Adrenal gland (tissue), 12 donors: ENCODE measurements around the gene NLRP9. TPM values are rescaled to one million over a fixed set of nuclear protein-coding genes. Genes with fewer than 3 reads are reported as not detected.

Experiments
- DNase-seq, 7 donors: peaks; one replicate each; pipeline ENCODE4 v3.0.0-alpha.2; 2019 to 2020
- H3K27ac ChIP-seq, 5 donors: fragments of 200-600 bp; sonication (generic) in 4 of 5; 1 replicate in 3 of 5; 2 replicates in 2 of 5; pipeline versions ENCODE4 v1.5.1 to v1.8.0; 2016 to 2020; ENCODE audit warnings: mild to moderate bottlenecking in 1 of 5
- H3K27me3 ChIP-seq: fragments of 200-600 bp; 2 replicates; pipeline ENCODE4 v1.8.0; 2021
- H3K36me3 ChIP-seq, 2 donors: fragments of 200-600 bp; replicated peaks in 1 of 2; 1 replicate in 1 of 2; 2 replicates in 1 of 2; pipeline versions ENCODE4 v1.5.1 to v1.8.0; 2018 to 2022
- H3K4me1 ChIP-seq, 2 donors: fragments of 200-600 bp; replicated peaks in 1 of 2; 1 replicate in 1 of 2; 2 replicates in 1 of 2; pipeline versions ENCODE4 v1.5.1 to v1.8.0; 2018 to 2021
- H3K4me3 ChIP-seq, 4 donors: fragments of 200-600 bp; sonication (generic) in 3 of 4; one replicate each; pipeline ENCODE4 v1.5.1; 2016 to 2018
- H3K9me3 ChIP-seq, 3 donors: fragments of 200-600 bp; sonication (generic) in 1 of 3; replicated peaks in 1 of 3; 1 replicate in 2 of 3; 2 replicates in 1 of 3; pipeline versions ENCODE4 v1.5.1 to v1.8.0; 2016 to 2021
- POLR2A ChIP-seq, 2 donors: fragments of 450-650 bp; IDR thresholded peaks; one replicate each; pipeline ENCODE4 v1.6.1; 2017; ENCODE audit warnings: antibody characterized with exemption in 2 of 2, mild to moderate bottlenecking in 2 of 2, moderate library complexity in 1 of 2
- WGBS, 4 donors: extraction: QIAGEN DNeasy Blood & Tissue Kit in 2 of 4; methylation state at CpG; one replicate each; pipeline versions ENCODE4 v1.1.5 to v1.1.7; 2013 to 2017; 5-methylcytosine and 5-hydroxymethylcytosine counted together
- intact Hi-C, 2 donors: fragments of 100-400 bp; cut with DNase I; formaldehyde crosslinking; loops; one replicate each; pipeline versions ENCODE4 v1.14.1 to v1.15.0; 2022 to 2023
- polyA plus RNA-seq, 3 donors: library from polyadenylated mRNA; stranded (reverse); fragments of 200-250 nt in 2 of 3; fragments of 350-450 nt in 1 of 3; fragmentation: Illumina TruSeq in 1 of 3; extraction: RNeasy Lipid Tissue Mini Kit (QIAGEN cat#74804) in 1 of 3; gene quantifications; one replicate each; pipeline ENCODE4 v1.2.3, GENCODE V29; 2013 to 2014
- total RNA-seq, 9 donors: library from RNA; depleted of rRNA in 4 of 9; stranded (reverse); fragments of >200 nt in 4 of 9; fragments of 120-200 nt in 1 of 9; fragmentation: NEBNext Ultra II Directional in 1 of 9; extraction: Animal tissue kit (Norgen Biotek cat#: 25700) in 1 of 9; gene quantifications; one replicate each; pipeline versions ENCODE4 v1.1.0 to v1.2.4, GENCODE V29; 2013 to 2023
- TF ChIP-seq, protein P1 (sequence below), 6 experiments: fragments of 450-650 bp in 4 of 6; fragments of 200-600 bp in 2 of 6; sonication (generic) in 1 of 6; IDR thresholded peaks; 1 replicate in 5 of 6; 2 replicates in 1 of 6; pipeline versions ENCODE4 v1.5.1 to v1.8.0; 2016 to 2021; ENCODE audit warnings: antibody characterized with exemption in 6 of 6, mild to moderate bottlenecking in 2 of 6, moderate library complexity in 1 of 6
- donor health status: healthy with polysubstance abuse.
- donor health status: Bipolar disorder and iron deficiency.
- donor health status: DM: yes; HTN: yes; CAD: no.
- donor health status: DM: no; HTN: no; CAD: no.
- donor health status: DM: no; HTN: no; CAD: no.
- donor health status: DM: yes; HTN: yes; CAD: no.

Gene NLRP9
- total and polyA plus RNA-seq, 12 donors, result not detected

DNA sequence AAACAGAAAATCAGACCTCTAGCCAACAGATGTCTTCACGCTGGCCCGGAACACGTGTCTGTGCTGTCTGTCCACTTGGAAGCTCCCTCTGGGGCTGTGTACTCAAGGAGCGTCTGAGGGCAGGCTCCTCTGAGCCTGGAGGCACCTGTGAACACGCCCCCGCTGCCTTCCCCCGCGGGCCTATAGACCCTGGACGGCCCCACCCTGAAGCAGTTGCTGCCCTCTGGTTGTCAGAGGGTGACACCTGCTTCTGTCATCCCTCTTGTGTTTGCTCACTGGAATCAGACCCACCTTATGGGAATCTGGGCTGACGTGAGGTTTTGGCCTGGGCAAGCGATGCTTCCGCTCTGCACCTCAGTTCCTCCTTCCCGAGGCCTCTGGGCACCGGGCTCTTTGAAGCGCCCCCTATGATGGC is 44.0 kb downstream of the NLRP9 start:
- Histone ChIP-seq H3K4me3 (no peak overlapping the region), H3K4me1 (no peaks in the 10 kb centered on the region), H3K36me3 (peaks cover 0 to 88% of the 10 kb centered on the region in 2 donors), H3K27ac (no peak overlapping the region), H3K27me3 (no peaks in the 10 kb centered on the region), H3K9me3 (no peaks in the 10 kb centered on the region)
- intact Hi-C loops, result no loop called here
- WGBS, 4 donors, result 82 to 93% (median 88%) methylated on average over 13 to 15 of the region's 15 CpGs
- TF ChIP-seq, protein P1, sequence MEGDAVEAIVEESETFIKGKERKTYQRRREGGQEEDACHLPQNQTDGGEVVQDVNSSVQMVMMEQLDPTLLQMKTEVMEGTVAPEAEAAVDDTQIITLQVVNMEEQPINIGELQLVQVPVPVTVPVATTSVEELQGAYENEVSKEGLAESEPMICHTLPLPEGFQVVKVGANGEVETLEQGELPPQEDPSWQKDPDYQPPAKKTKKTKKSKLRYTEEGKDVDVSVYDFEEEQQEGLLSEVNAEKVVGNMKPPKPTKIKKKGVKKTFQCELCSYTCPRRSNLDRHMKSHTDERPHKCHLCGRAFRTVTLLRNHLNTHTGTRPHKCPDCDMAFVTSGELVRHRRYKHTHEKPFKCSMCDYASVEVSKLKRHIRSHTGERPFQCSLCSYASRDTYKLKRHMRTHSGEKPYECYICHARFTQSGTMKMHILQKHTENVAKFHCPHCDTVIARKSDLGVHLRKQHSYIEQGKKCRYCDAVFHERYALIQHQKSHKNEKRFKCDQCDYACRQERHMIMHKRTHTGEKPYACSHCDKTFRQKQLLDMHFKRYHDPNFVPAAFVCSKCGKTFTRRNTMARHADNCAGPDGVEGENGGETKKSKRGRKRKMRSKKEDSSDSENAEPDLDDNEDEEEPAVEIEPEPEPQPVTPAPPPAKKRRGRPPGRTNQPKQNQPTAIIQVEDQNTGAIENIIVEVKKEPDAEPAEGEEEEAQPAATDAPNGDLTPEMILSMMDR (IDR thresholded peaks at IDR 0.05), result no peak
- TF ChIP-seq POLR2A (IDR thresholded peaks at IDR 0.05), result no peak
- no peak for DNase-seq

DNA sequence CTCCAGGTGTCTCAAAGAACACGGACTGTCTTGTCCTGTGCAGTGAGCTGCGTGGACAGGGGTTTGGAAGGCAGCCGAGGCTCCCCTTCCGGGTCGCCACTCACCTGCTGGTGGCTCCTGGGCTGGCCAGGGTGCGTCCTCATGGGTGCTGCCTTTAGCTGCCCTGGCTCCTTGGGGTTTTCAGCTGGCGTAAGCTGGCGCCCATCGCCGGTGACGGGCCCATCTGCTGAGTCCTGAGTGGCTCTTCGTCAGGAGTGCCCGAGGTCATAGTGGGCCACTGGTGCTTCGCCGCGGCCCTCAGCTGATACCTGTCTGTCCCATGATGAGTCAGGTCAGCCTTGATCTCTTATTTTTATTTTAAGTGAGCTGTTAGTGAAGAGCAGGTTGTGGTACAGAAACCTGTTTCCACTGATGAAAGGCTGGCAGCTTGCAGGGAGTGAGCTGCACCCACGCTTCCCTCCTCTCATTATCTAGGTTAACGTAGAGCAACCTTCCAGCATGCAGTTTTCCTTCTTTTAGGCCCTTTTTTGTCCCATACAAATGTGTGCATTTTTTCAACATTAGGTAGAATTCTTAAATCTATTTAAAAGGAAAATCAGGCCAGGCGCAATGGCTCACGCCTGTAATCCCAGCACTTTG is 44.7 kb downstream of the NLRP9 start:
- peak in 1 of 7 donors; percentile 13 for DNase-seq

DNA sequence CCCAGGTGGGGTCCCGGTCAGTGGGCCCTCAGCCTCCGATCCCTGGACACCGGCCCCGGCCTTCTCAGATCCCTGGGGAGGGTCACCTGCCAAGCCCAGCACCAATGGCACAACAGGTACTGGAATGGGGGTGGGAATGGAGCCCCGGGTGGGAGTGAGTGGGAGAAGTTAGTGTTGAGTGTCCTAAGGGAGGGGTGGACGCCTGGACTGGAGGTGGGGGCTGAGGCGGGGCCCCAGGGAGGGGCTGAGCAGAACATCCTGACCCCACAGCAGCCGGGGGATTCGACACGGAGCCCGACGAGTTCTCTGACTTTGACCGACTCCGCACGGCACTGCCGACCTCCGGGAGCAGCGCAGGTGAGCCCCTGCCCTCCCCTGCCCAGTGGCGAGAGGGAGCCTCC is 45.5 kb downstream of the NLRP9 start:
- WGBS, 4 donors, result 93 to 95% (median 94%) methylated on average over 11 to 19 of the region's 19 CpGs
- H3K27me3 ChIP-seq, result no peaks in the 10 kb centered on the region
- H3K4me3 ChIP-seq, result no peak overlapping the region
- no peaks in the 10 kb centered on the region for H3K4me1 ChIP-seq
- H3K36me3 ChIP-seq, result peaks cover 0 to 88% of the 10 kb centered on the region in 2 donors
- DNase-seq, result peak in 1 of 7 donors; percentile 17
- TF ChIP-seq, protein P1 (IDR thresholded peaks at IDR 0.05), result no peak
- TF ChIP-seq POLR2A (IDR thresholded peaks at IDR 0.05), result no peak
- H3K27ac ChIP-seq, result no peak overlapping the region
- intact Hi-C loops, result no loop called here
- H3K9me3 ChIP-seq, result no peaks in the 10 kb centered on the region

More for the DNA sequence above, 44.7 kb downstream of the NLRP9 start:
- TF ChIP-seq POLR2A (IDR thresholded peaks at IDR 0.05), result no peak
- TF ChIP-seq, protein P1 (IDR thresholded peaks at IDR 0.05), result no peak
- Histone ChIP-seq H3K9me3 (no peaks in the 10 kb centered on the region), H3K27ac (no peak overlapping the region), H3K27me3 (no peaks in the 10 kb centered on the region), H3K4me1 (no peaks in the 10 kb centered on the region), H3K4me3 (no peak overlapping the region), H3K36me3 (peaks cover 0 to 87% of the 10 kb centered on the region in 2 donors)
- WGBS, 4 donors, result 93 to 96% (median 94%) methylated on average over 9 to 20 of the region's 20 CpGs
- intact Hi-C loops, result no loop called here

DNA sequence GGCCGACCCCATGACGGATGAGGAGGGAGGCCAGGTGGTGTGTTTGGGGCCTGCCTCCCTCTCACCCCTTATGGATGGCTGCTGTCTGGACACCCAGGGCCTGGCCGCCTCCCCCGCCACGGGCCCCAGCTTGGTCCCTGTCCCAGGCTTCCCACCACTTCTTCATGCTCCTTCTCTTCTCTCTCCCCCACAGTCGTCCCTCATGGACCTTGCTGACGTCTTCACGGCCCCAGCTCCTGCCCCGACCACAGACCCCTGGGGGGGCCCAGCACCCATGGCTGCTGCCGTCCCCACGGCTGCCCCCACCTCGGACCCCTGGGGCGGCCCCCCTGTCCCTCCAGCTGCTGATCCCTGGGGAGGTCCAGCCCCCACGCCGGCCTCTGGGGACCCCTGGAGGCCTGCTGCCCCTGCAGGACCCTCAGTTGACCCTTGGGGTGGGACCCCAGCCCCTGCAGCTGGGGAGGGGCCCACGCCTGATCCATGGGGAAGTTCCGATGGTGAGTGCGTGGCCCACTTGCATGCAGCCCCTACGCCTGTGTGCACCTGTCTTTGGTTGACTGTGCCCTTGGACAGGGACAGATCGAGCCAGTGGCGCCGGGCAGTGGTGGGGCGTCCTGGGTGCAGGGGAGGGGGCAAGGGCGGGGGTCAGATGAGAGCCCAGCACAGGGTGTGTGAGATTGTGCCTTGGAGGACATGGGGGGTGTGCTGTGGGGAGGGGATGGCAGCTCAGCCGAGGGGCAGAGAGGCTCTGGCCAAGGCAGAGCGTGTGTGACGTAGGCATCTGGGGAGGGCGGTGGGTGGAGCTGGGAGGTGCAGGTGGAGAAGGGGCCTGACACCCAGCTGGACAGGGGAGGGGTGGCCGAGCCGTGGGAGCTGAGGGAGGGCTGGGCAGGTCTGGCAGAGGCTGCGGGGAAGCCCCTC is 46.4 kb downstream of the NLRP9 start:
- Histone ChIP-seq H3K4me3 (no peak overlapping the region), H3K27me3 (no peaks in the 10 kb centered on the region), H3K4me1 (no peaks in the 10 kb centered on the region), H3K9me3 (no peaks in the 10 kb centered on the region), H3K36me3 (peaks cover 0 to 87% of the 10 kb centered on the region in 2 donors), H3K27ac (no peak overlapping the region)
- WGBS, 4 donors, result 86 to 93% (median 93%) methylated on average over 15 to 31 of the region's 31 CpGs
- TF ChIP-seq, protein P1 (IDR thresholded peaks at IDR 0.05), result no peak
- TF ChIP-seq POLR2A (IDR thresholded peaks at IDR 0.05), result no peak
- DNase-seq, result peak in 1 of 7 donors; percentile 17
- intact Hi-C loops, result no loop called here
